Activated T-cell treated with anti-CD3 and anti-CD28 coated beads for 4 hours (primary cell): ENCODE data around the gene GRM5.
"Not testable (repeated sequence)": the region's sequence is repeated elsewhere in the genome, so short reads cannot be mapped to it uniquely, and the experiment has no call there.

Experiments used
- DNase-seq: peaks from one replicate; pipeline ENCODE4 v3.0.0-alpha.2; 2020

The GRM5 gene

GRCh38 chr11:88484873-88485621 is 580.7 kb downstream of the GRM5 start:
- DNase-seq, result no peak

- DNase-seq, result no peak
Measured at GRCh38 chr11:88482871-88483301, 582.9 kb downstream of the GRM5 start.

GRCh38 chr11:88480223-88480622 is 585.6 kb downstream of the GRM5 start:
- no peak for DNase-seq

- no peak for DNase-seq
Measured at GRCh38 chr11:88478136-88478815, 587.5 kb downstream of the GRM5 start.

- DNase-seq, result no peak
Measured at GRCh38 chr11:88475991-88476418, 589.8 kb downstream of the GRM5 start.

- no peak for DNase-seq
Measured at GRCh38 chr11:88474655-88475054, 591.1 kb downstream of the GRM5 start.

GRCh38 chr11:88469561-88470225 is 596.1 kb downstream of the GRM5 start:
- no peak for DNase-seq

GRCh38 chr11:88464528-88464927 is 601.3 kb downstream of the GRM5 start:
- DNase-seq, result no peak

- DNase-seq, result not testable (repeated sequence)
Measured at GRCh38 chr11:88463301-88463700, 602.5 kb downstream of the GRM5 start.

- DNase-seq, result not testable (repeated sequence)
Measured at GRCh38 chr11:88458047-88458446, 607.7 kb downstream of the GRM5 start.

GRCh38 chr11:88455974-88456373 is 609.8 kb downstream of the GRM5 start:
- no peak for DNase-seq

GRCh38 chr11:88454881-88455280 is 610.9 kb downstream of the GRM5 start:
- DNase-seq, result no peak
